HepG2 (cell line): ENCODE results near the gene TECPR1. TPM values are rescaled to one million over a fixed set of nuclear protein-coding genes. Genes with fewer than 3 reads are reported as not detected.
A peak's percentile ranks its signal among the peaks of the same experiment; 100 is the strongest.

Source experiments
- ATAC-seq: fragments of 200-7000 bp; cut with Tn5 transposase; 3 replicates; pipeline ENCODE4 v1.9.1; 2020; ENCODE audit warnings: mild to moderate bottlenecking, moderate library complexity
- BruUV-seq: library from RNA; stranded (reverse); fragments of 400-500 nt; replicated peaks from 2 replicates; lab custom pipeline; 2021; lab: Mats Ljungman, UMichigan
- CTCF ChIA-PET: fragments of 300-600 bp; formaldehyde crosslinking; extraction: SDS; loops from one replicate; lab custom pipeline; 2021; ENCODE audit warnings: low total read pairs, inconsistent platforms, low intra/inter-chr PET ratio; lab: Yijun Ruan, JAX
- POLR2A ChIA-PET: fragments of 350-600 bp; sonication (Branson Sonifier 250); formaldehyde crosslinking; loops from one replicate; lab custom pipeline; 2020; ENCODE audit warnings: antibody characterized with exemption, inconsistent platforms; lab: Yijun Ruan, JAX
- DNase-seq: peaks from one replicate; pipeline ENCODE4 v3.0.0-alpha.2; 2015; ENCODE audit warnings: low spot score
- FAIRE-seq: peaks from 3 replicates; lab custom pipeline; 2011; peaks lifted over from hg19 to GRCh38; lab: Jason Lieb, UNC
- H2AFZ ChIP-seq: one replicate; pipeline ENCODE4 v1.6.1; 2011; ENCODE audit warnings: low read length, inconsistent platforms
- H3K27ac ChIP-seq: fragments of 300-600 bp; 3 replicates; pipeline ENCODE4 v1.8.0; 2011; ENCODE audit warnings: mixed run types, mild to moderate bottlenecking, mixed read lengths, low read length, inconsistent platforms; ENCODE audit not compliant: insufficient read depth; ENCODE audit errors: extremely low read length
- H3K27me3 ChIP-seq, 2 experiments: fragments of 200-600 bp in 1 of 2; 2 replicates in 1 of 2; 3 replicates in 1 of 2; pipeline versions ENCODE4 v1.6.0 to v1.8.0; 2011; ENCODE audit warnings: low read length in 2 of 2, mild to moderate bottlenecking in 2 of 2, moderate library complexity in 2 of 2, inconsistent platforms in 1 of 2; ENCODE audit not compliant: insufficient read depth in 2 of 2, control insufficient read depth in 1 of 2
- H3K36me3 ChIP-seq, 2 experiments: fragments of 200-600 bp in 1 of 2; replicated peaks in 1 of 2; 2 replicates in 1 of 2; 3 replicates in 1 of 2; pipeline versions ENCODE4 v1.5.1 to v1.8.0; 2011; ENCODE audit warnings: low read length in 2 of 2, inconsistent platforms in 1 of 2; ENCODE audit not compliant: insufficient read depth in 2 of 2, control insufficient read depth in 1 of 2
- H3K4me1 ChIP-seq: 2 replicates; pipeline ENCODE4 v1.5.1; 2012; ENCODE audit warnings: low read length, inconsistent platforms; ENCODE audit not compliant: insufficient read depth
- H3K4me2 ChIP-seq: 2 replicates; pipeline ENCODE4 v1.6.0; 2011; ENCODE audit warnings: low read depth, low read length, inconsistent platforms
- H3K4me3 ChIP-seq, 3 experiments: fragments of 200-600 bp in 1 of 3; sonication (generic), shearing (Covaris generic) in 1 of 3; replicated peaks in 1 of 3; 2 replicates each; pipeline ENCODE4 v1.5.1; 2011 to 2016; ENCODE audit warnings: low read length in 3 of 3, inconsistent platforms in 2 of 3, low read depth in 2 of 3, mild to moderate bottlenecking in 2 of 3, control low read depth in 1 of 3, mixed read lengths in 1 of 3; ENCODE audit not compliant: insufficient read depth in 1 of 3
- H3K79me2 ChIP-seq: one replicate; pipeline ENCODE4 v1.6.1; 2011; ENCODE audit warnings: low read length, inconsistent platforms; ENCODE audit not compliant: insufficient read depth
- H3K9ac ChIP-seq: 2 replicates; pipeline ENCODE4 v1.6.0; 2011; ENCODE audit warnings: mild to moderate bottlenecking, low read depth, low read length, inconsistent platforms; ENCODE audit not compliant: insufficient read depth
- H3K9me3 ChIP-seq: 2 replicates; pipeline ENCODE4 v1.5.1; 2012; ENCODE audit warnings: mild to moderate bottlenecking, low read length
- H4K20me1 ChIP-seq: 2 replicates; pipeline ENCODE4 v1.6.0; 2011; ENCODE audit warnings: inconsistent platforms, mild to moderate bottlenecking, low read length, moderate library complexity; ENCODE audit not compliant: insufficient read depth
- CEBPB ChIP-seq: IDR thresholded peaks from 2 replicates; pipeline ENCODE4 v1.6.1; 2011; ENCODE audit warnings: low read depth, low read length, improper control_type of control experiment, borderline replicate concordance
- CEBPG ChIP-seq: IDR thresholded peaks from 2 replicates; pipeline ENCODE4 v1.6.1; 2016
- ERF ChIP-seq: IDR thresholded peaks from 2 replicates; pipeline ENCODE4 v1.6.1; 2018; ENCODE audit warnings: missing biosample characterization, missing genetic modification reagents
- FOXK1 ChIP-seq: sonication (generic); formaldehyde crosslinking; IDR thresholded peaks from 2 replicates; pipeline ENCODE4 v1.4.0; 2020; ENCODE audit warnings: low read depth, missing genetic modification reagents, borderline replicate concordance
- HNRNPUL1 ChIP-seq: fragments of 200-400 bp; formaldehyde crosslinking; IDR thresholded peaks from 2 replicates; pipeline ENCODE4 v1.6.1; 2017; ENCODE audit warnings: low read depth, mild to moderate bottlenecking, low read length, moderate library complexity
- JUNB ChIP-seq: sonication (generic); formaldehyde crosslinking; IDR thresholded peaks from 2 replicates; pipeline ENCODE4 v1.8.0; 2022; ENCODE audit warnings: missing genetic modification reagents, mild to moderate bottlenecking, borderline replicate concordance
- KAT2B ChIP-seq: fragments of 150-350 bp; IDR thresholded peaks from 2 replicates; pipeline ENCODE4 v1.6.1; 2014; ENCODE audit warnings: low read depth, low read length, borderline replicate concordance
- PBX2 ChIP-seq: IDR thresholded peaks from 2 replicates; pipeline ENCODE4 v1.6.1; 2016; ENCODE audit warnings: control low read depth
- RAD51 ChIP-seq: fragments of 450-650 bp; IDR thresholded peaks from 2 replicates; pipeline ENCODE4 v1.6.1; 2016; ENCODE audit warnings: borderline replicate concordance
- RBAK ChIP-seq: sonication (generic); formaldehyde crosslinking; IDR thresholded peaks from 2 replicates; pipeline ENCODE4 v1.5.1; 2020; ENCODE audit warnings: mild to moderate bottlenecking, missing genetic modification reagents
- SMC3 ChIP-seq: IDR thresholded peaks from 2 replicates; pipeline ENCODE4 v1.6.1; 2011; ENCODE audit warnings: low read length, improper control_type of control experiment
- ZNF343 ChIP-seq: sonication (generic); formaldehyde crosslinking; IDR thresholded peaks from 2 replicates; pipeline ENCODE4 v1.4.0; 2020; ENCODE audit warnings: mild to moderate bottlenecking, missing genetic modification reagents
- ZNF577 ChIP-seq: sonication (generic); formaldehyde crosslinking; IDR thresholded peaks from 2 replicates; pipeline ENCODE4 v1.4.0; 2020; ENCODE audit warnings: mild to moderate bottlenecking, low read depth, missing genetic modification reagents, borderline replicate concordance
- ZNF788 ChIP-seq: sonication (generic); formaldehyde crosslinking; IDR thresholded peaks from 2 replicates; pipeline ENCODE4 v1.5.0; 2020; ENCODE audit warnings: mild to moderate bottlenecking, missing genetic modification reagents, borderline replicate concordance
- WGBS: methylation state at CpG from one replicate; pipeline ENCODE4 v1.1.6; 2017; ENCODE audit warnings: low lambda C conversion rate; 5-methylcytosine and 5-hydroxymethylcytosine counted together
- in situ Hi-C: cut with HindIII; loops from 2 replicates; pipeline ENCODE4 v1.10.0; 2017; ENCODE audit warnings: low pct_unique_long_range_greater_than_20kb; ENCODE audit not compliant: extremely low pct_ligation_motif_present
- intact Hi-C: fragments of 100-400 bp; cut with micrococcal nuclease; formaldehyde crosslinking; loops from one replicate; pipeline ENCODE4 v1.10.0; 2022; ENCODE audit not compliant: unreplicated experiment
- polyA plus RNA-seq, 8 experiments: library from polyadenylated mRNA; depleted of rRNA in 3 of 8; stranded (reverse) in 7 of 8; unstranded in 1 of 8; fragments of >200 nt; fragmentation: Illumina TruSeq in 4 of 8; extraction: Trizol in 4 of 8; gene quantifications; 2 replicates each; pipeline versions ENCODE4 v1.2.1 to v1.2.3, GENCODE V29; 2011 to 2016; ENCODE audit warnings: low read depth in 4 of 8, missing spikeins in 1 of 8, mixed read lengths in 1 of 8; ENCODE audit not compliant: insufficient read depth in 1 of 8
- total RNA-seq, 5 experiments: library from RNA; depleted of rRNA; stranded (reverse); fragments of >200 nt; fragmentation: Illumina TruSeq; extraction: Trizol; gene quantifications; 2 replicates each; pipeline ENCODE4 v1.2.3, GENCODE V29; 2016; ENCODE audit warnings: low read depth in 1 of 5
- TF ChIP-seq, protein P1 (sequence below): sonication (generic); formaldehyde crosslinking; IDR thresholded peaks from 2 replicates; pipeline ENCODE4 v1.8.0; 2022; ENCODE audit warnings: mild to moderate bottlenecking, missing genetic modification reagents, moderate library complexity
- TF ChIP-seq, protein P2 (sequence below): sonication (generic); formaldehyde crosslinking; IDR thresholded peaks from 2 replicates; pipeline ENCODE4 v1.5.0; 2020; ENCODE audit warnings: mild to moderate bottlenecking, missing genetic modification reagents, moderate library complexity

The TECPR1 gene
- total and polyA plus RNA-seq, 2 of the 13 experiments (the other 11 are each of a cell fraction or from before 2014, with no cell fraction given), result 2.3 to 6.3 TPM

- WGBS, result 57% methylated on average over 2 of the region's 2 CpGs
- in situ Hi-C loops, result no loop called here
These were observed 14.8 kb upstream of the TECPR1 start for GRCh38 chr7:98266840-98267239.

GRCh38 chr7:98265841-98266271, 13.8 kb upstream of the TECPR1 start:
- no peaks in the 10 kb centered on the region for H3K36me3 ChIP-seq
- H3K4me2 ChIP-seq, result no peak overlapping the region
- no peaks in the 10 kb centered on the region for H3K4me1 ChIP-seq
- no peaks in the 10 kb centered on the region for H4K20me1 ChIP-seq
- H3K4me3 ChIP-seq, result no peak overlapping the region
- DNase-seq, result no peak
- BruUV-seq, result no TSS peak
- no peaks in the 10 kb centered on the region for H3K9me3 ChIP-seq
- 84% methylated on average over 5 of the region's 5 CpGs for WGBS
- CTCF ChIA-PET, result no interaction called here
- in situ Hi-C loops, result no loop called here
- H3K79me2 ChIP-seq, result no peaks in the 10 kb centered on the region
- H3K27me3 ChIP-seq, result no peaks in the 10 kb centered on the region
- POLR2A ChIA-PET, result no interaction called here
- no peak for FAIRE-seq
- H2AFZ ChIP-seq, result no peak overlapping the region
- ATAC-seq, result no peak
- intact Hi-C loops, result no loop called here
- TF ChIP-seq ZNF577 (CRISPR knock-in tag), result no peak
- no peak for TF ChIP-seq PBX2 (CRISPR knock-in tag)
- TF ChIP-seq ZNF343 (CRISPR knock-in tag), result no peak
- no peak for TF ChIP-seq KAT2B
- TF ChIP-seq RAD51, result no peak
- TF ChIP-seq FOXK1 (CRISPR knock-in tag), result no peak
- no peak for TF ChIP-seq JUNB (CRISPR knock-in tag)
- TF ChIP-seq ZNF788, result no peak
- TF ChIP-seq RBAK, result no peak
- TF ChIP-seq HNRNPUL1, result no peak
- TF ChIP-seq, protein P1, sequence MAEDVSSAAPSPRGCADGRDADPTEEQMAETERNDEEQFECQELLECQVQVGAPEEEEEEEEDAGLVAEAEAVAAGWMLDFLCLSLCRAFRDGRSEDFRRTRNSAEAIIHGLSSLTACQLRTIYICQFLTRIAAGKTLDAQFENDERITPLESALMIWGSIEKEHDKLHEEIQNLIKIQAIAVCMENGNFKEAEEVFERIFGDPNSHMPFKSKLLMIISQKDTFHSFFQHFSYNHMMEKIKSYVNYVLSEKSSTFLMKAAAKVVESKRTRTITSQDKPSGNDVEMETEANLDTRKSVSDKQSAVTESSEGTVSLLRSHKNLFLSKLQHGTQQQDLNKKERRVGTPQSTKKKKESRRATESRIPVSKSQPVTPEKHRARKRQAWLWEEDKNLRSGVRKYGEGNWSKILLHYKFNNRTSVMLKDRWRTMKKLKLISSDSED, result no peak
- no peak overlapping the region for H3K27ac ChIP-seq
- no peak overlapping the region for H3K9ac ChIP-seq

More at GRCh38 chr7:98266840-98267239, 14.8 kb upstream of the TECPR1 start:
- ChIA-PET POLR2A (interaction anchor here (0.8 kb wide), 1 partner anchor 134 kb away, joined by 3 read pairs; the partner anchor contains the start of gene BAIAP2L1), CTCF (no interaction called here)
- Histone ChIP-seq H3K79me2 (no peaks in the 10 kb centered on the region), H3K4me1 (no peaks in the 10 kb centered on the region), H3K4me2 (no peak overlapping the region), H3K27ac (no peak overlapping the region), H4K20me1 (no peaks in the 10 kb centered on the region), H3K36me3 (no peaks in the 10 kb centered on the region), H3K9me3 (no peaks in the 10 kb centered on the region), H3K9ac (no peak overlapping the region), H3K27me3 (no peaks in the 10 kb centered on the region), H2AFZ (no peak overlapping the region), H3K4me3 (no peak overlapping the region)
- FAIRE-seq (no peak), ATAC-seq (peak; percentile 57), DNase-seq (no peak)
- intact Hi-C loops, result no loop called here
- TF ChIP-seq CEBPG (CRISPR knock-in tag) (peak; percentile 43), ERF (CRISPR knock-in tag) (no peak), SMC3 (peak; percentile 29; the same call in 1 of the 2 replicates), CEBPB (peak; percentile 61; the same call in 1 of the 2 replicates)
- TF ChIP-seq, protein P2, sequence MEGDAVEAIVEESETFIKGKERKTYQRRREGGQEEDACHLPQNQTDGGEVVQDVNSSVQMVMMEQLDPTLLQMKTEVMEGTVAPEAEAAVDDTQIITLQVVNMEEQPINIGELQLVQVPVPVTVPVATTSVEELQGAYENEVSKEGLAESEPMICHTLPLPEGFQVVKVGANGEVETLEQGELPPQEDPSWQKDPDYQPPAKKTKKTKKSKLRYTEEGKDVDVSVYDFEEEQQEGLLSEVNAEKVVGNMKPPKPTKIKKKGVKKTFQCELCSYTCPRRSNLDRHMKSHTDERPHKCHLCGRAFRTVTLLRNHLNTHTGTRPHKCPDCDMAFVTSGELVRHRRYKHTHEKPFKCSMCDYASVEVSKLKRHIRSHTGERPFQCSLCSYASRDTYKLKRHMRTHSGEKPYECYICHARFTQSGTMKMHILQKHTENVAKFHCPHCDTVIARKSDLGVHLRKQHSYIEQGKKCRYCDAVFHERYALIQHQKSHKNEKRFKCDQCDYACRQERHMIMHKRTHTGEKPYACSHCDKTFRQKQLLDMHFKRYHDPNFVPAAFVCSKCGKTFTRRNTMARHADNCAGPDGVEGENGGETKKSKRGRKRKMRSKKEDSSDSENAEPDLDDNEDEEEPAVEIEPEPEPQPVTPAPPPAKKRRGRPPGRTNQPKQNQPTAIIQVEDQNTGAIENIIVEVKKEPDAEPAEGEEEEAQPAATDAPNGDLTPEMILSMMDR, result peak; percentile 30; the same call in 1 of the 2 replicates
- BruUV-seq, result no TSS peak
